Measurements from ENCODE around the gene ZIC1. TPM values are rescaled to one million over a fixed set of nuclear protein-coding genes. Genes with fewer than 3 reads are reported as not detected.

Gene ZIC1
- total and polyA plus RNA-seq, 4 experiments from 2014 or later, result not detected

- Histone ChIP-seq H3K4me3 (ENCODE audit: low read length in 2 of 2) (no peak overlapping the region), H3K27me3 (ENCODE audit: insufficient read depth, low read length) (peaks cover 8% of the 10 kb centered on the region), H3K36me3 (ENCODE audit: insufficient read depth, low read length) (no peaks in the 10 kb centered on the region), H3K27ac (ENCODE audit: low read depth, low read length) (no peak overlapping the region), H3K9me3 (ENCODE audit: control insufficient read depth in 1 of 2, low read length in 2 of 2) (no peaks in the 10 kb centered on the region), H3K4me1 (ENCODE audit: insufficient read depth, low read length) (no peaks in the 10 kb centered on the region)
- Mint-ChIP-seq H3K27ac (no peak overlapping the region), H3K4me1 (peaks cover 0 to 10% (median 2%) of the 10 kb centered on the region in 4 donors), H3K36me3 (peaks cover 0 to 3% of the 10 kb centered on the region in 2 donors), H3K4me3 (no peak overlapping the region), H3K27me3 (peaks cover 45 to 56% of the 10 kb centered on the region in 2 donors), H3K9me3 (peaks cover 0 to 49% (median 35%) of the 10 kb centered on the region in 8 donors)
- ChIA-PET CTCF (ENCODE audit: partially characterized antibody) (no interaction called here), POLR2A (ENCODE audit: partially characterized antibody) (no interaction called here)
- no peak for DNase-seq
- intact Hi-C loops (cut with micrococcal nuclease), result no loop called here
These were observed 10.2 kb upstream of the ZIC1 start for GRCh38 chr3:147398813-147399534.

GRCh38 chr3:147400111-147400510, 9.1 kb upstream of the ZIC1 start:
- CTCF ChIA-PET (ENCODE audit: partially characterized antibody), result no interaction called here
- Mint-ChIP-seq H3K4me1 (peaks cover 0 to 10% (median under 1%) of the 10 kb centered on the region in 4 donors), H3K36me3 (peaks cover 0 to 3% of the 10 kb centered on the region in 2 donors), H3K27ac (no peak overlapping the region), H3K27me3 (peaks cover 40 to 52% of the 10 kb centered on the region in 2 donors), H3K9me3 (peaks cover 0 to 48% (median 31%) of the 10 kb centered on the region in 8 donors), H3K4me3 (no peak overlapping the region)
- H3K4me3 ChIP-seq (ENCODE audit: low read length in 2 of 2), result no peak overlapping the region
- no peak overlapping the region for H3K27ac ChIP-seq (ENCODE audit: low read depth, low read length)
- no peaks in the 10 kb centered on the region for H3K4me1 ChIP-seq (ENCODE audit: insufficient read depth, low read length)
- no peak for DNase-seq
- POLR2A ChIA-PET (ENCODE audit: partially characterized antibody), result no interaction called here
- H3K36me3 ChIP-seq (ENCODE audit: insufficient read depth, low read length), result no peaks in the 10 kb centered on the region
- H3K27me3 ChIP-seq (ENCODE audit: insufficient read depth, low read length), result peaks cover 9% of the 10 kb centered on the region
- no peaks in the 10 kb centered on the region for H3K9me3 ChIP-seq (ENCODE audit: control insufficient read depth in 1 of 2, low read length in 2 of 2)
- intact Hi-C loops (cut with micrococcal nuclease), result no loop called here

- H3K4me1 ChIP-seq (ENCODE audit: insufficient read depth, low read length), result no peaks in the 10 kb centered on the region
- H3K36me3 Mint-ChIP-seq, result peaks cover 0 to 3% of the 10 kb centered on the region in 2 donors
- H3K4me3 Mint-ChIP-seq, result no peak overlapping the region
- H3K27me3 ChIP-seq (ENCODE audit: insufficient read depth, low read length), result peaks cover 15% of the 10 kb centered on the region
- ChIA-PET CTCF (ENCODE audit: partially characterized antibody) (no interaction called here), POLR2A (ENCODE audit: partially characterized antibody) (no interaction called here)
- H3K4me3 ChIP-seq (ENCODE audit: low read length in 2 of 2), result no peak overlapping the region
- peaks cover 0 to 10% (median under 1%) of the 10 kb centered on the region in 4 donors for H3K4me1 Mint-ChIP-seq
- H3K27me3 Mint-ChIP-seq, result peaks cover 41 to 47% of the 10 kb centered on the region in 2 donors
- DNase-seq, result no peak
- no peaks in the 10 kb centered on the region for H3K36me3 ChIP-seq (ENCODE audit: insufficient read depth, low read length)
- intact Hi-C loops (cut with micrococcal nuclease), result no loop called here
- H3K9me3 Mint-ChIP-seq, result peaks cover 0 to 42% (median 27%) of the 10 kb centered on the region in 8 donors
- H3K27ac ChIP-seq (ENCODE audit: low read depth, low read length), result no peak overlapping the region
- H3K27ac Mint-ChIP-seq, result no peak overlapping the region
- H3K9me3 ChIP-seq (ENCODE audit: control insufficient read depth in 1 of 2, low read length in 2 of 2), result no peaks in the 10 kb centered on the region
These were observed 8.2 kb upstream of the ZIC1 start for GRCh38 chr3:147400999-147401398.

- Mint-ChIP-seq H3K4me3 (no peak overlapping the region), H3K4me1 (peaks cover 0 to 10% (median under 1%) of the 10 kb centered on the region in 4 donors), H3K9me3 (peaks cover 0 to 42% (median 28%) of the 10 kb centered on the region in 8 donors), H3K36me3 (peaks cover 0 to 3% of the 10 kb centered on the region in 2 donors), H3K27me3 (peaks cover 44 to 47% of the 10 kb centered on the region in 2 donors), H3K27ac (no peak overlapping the region)
- Histone ChIP-seq H3K36me3 (ENCODE audit: insufficient read depth, low read length) (no peaks in the 10 kb centered on the region), H3K27ac (ENCODE audit: low read depth, low read length) (no peak overlapping the region), H3K4me1 (ENCODE audit: insufficient read depth, low read length) (no peaks in the 10 kb centered on the region), H3K9me3 (ENCODE audit: control insufficient read depth in 1 of 2, low read length in 2 of 2) (no peaks in the 10 kb centered on the region), H3K27me3 (ENCODE audit: insufficient read depth, low read length) (peaks cover 15% of the 10 kb centered on the region), H3K4me3 (ENCODE audit: low read length in 2 of 2) (no peak overlapping the region)
- CTCF ChIA-PET (ENCODE audit: partially characterized antibody), result no interaction called here
- intact Hi-C loops (cut with micrococcal nuclease), result no loop called here
- no peak for DNase-seq
- POLR2A ChIA-PET (ENCODE audit: partially characterized antibody), result no interaction called here
These were observed 7.7 kb upstream of the ZIC1 start for GRCh38 chr3:147401421-147401820.

- Mint-ChIP-seq H3K9me3 (peaks cover 0 to 43% (median 31%) of the 10 kb centered on the region in 8 donors), H3K4me1 (peaks cover 0 to 8% (median under 1%) of the 10 kb centered on the region in 4 donors), H3K27ac (no peak overlapping the region), H3K27me3 (peaks cover 49% of the 10 kb centered on the region in 2 donors), H3K36me3 (peaks cover 0 to 3% of the 10 kb centered on the region in 2 donors), H3K4me3 (no peak overlapping the region)
- Histone ChIP-seq H3K27ac (ENCODE audit: low read depth, low read length) (no peak overlapping the region), H3K9me3 (ENCODE audit: control insufficient read depth in 1 of 2, low read length in 2 of 2) (no peaks in the 10 kb centered on the region), H3K36me3 (ENCODE audit: insufficient read depth, low read length) (no peaks in the 10 kb centered on the region), H3K4me3 (ENCODE audit: low read length in 2 of 2) (no peak overlapping the region), H3K4me1 (ENCODE audit: insufficient read depth, low read length) (no peaks in the 10 kb centered on the region), H3K27me3 (ENCODE audit: insufficient read depth, low read length) (peaks cover 20% of the 10 kb centered on the region)
- DNase-seq, result no peak
- ChIA-PET POLR2A (ENCODE audit: partially characterized antibody) (no interaction called here), CTCF (ENCODE audit: partially characterized antibody) (no interaction called here)
- intact Hi-C loops (cut with micrococcal nuclease), result no loop called here
These were observed 7.0 kb upstream of the ZIC1 start for GRCh38 chr3:147402159-147402558.

DNA sequence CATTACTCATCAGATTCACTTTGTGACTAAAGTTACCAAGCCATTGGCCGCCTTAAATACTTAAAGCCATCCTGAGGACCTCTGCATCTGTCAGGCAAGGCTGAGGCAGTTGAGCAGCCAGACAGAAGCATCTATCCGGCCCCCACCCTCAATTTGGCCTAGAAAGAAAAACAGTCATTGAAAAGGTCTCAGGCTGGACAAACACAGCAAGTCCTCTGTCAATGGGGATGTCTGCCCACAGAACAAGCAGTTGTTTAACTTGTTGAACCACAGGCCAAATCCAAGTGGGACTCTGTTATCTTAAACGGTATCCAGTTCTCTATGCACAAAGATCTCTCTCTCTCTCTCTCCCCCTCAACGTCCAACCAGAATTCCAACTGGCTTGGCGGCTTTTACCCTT, 5.7 kb upstream of the ZIC1 start:
- H3K36me3 Mint-ChIP-seq, result peaks cover 0 to 12% of the 10 kb centered on the region in 2 donors
- H3K27me3 Mint-ChIP-seq, result peaks cover 54 to 55% of the 10 kb centered on the region in 2 donors
- H3K9me3 ChIP-seq (ENCODE audit: control insufficient read depth in 1 of 2, low read length in 2 of 2), result no peaks in the 10 kb centered on the region
- H3K4me1 ChIP-seq (ENCODE audit: insufficient read depth, low read length), result no peaks in the 10 kb centered on the region
- peaks cover 30% of the 10 kb centered on the region for H3K27me3 ChIP-seq (ENCODE audit: insufficient read depth, low read length)
- H3K27ac ChIP-seq (ENCODE audit: low read depth, low read length), result no peak overlapping the region
- H3K4me3 ChIP-seq (ENCODE audit: low read length in 2 of 2), result no peak overlapping the region
- ChIA-PET POLR2A (ENCODE audit: partially characterized antibody) (no interaction called here), CTCF (ENCODE audit: partially characterized antibody) (no interaction called here)
- DNase-seq, result no peak
- intact Hi-C loops (cut with micrococcal nuclease), result no loop called here
- no peak overlapping the region for H3K27ac Mint-ChIP-seq
- H3K4me3 Mint-ChIP-seq, result no peak overlapping the region
- H3K4me1 Mint-ChIP-seq, result peaks cover 0 to 2% (median under 1%) of the 10 kb centered on the region in 4 donors
- H3K36me3 ChIP-seq (ENCODE audit: insufficient read depth, low read length), result no peaks in the 10 kb centered on the region
- H3K9me3 Mint-ChIP-seq, result peaks cover 0 to 49% (median 36%) of the 10 kb centered on the region in 8 donors

- Mint-ChIP-seq H3K27ac (no peak overlapping the region), H3K36me3 (peaks cover 0 to 12% of the 10 kb centered on the region in 2 donors), H3K9me3 (peaks cover 0 to 52% (median 37%) of the 10 kb centered on the region in 8 donors), H3K4me3 (no peak overlapping the region), H3K27me3 (peaks cover 53 to 56% of the 10 kb centered on the region in 2 donors), H3K4me1 (peaks cover 0 to 4% (median 0%) of the 10 kb centered on the region in 4 donors)
- POLR2A ChIA-PET (ENCODE audit: partially characterized antibody), result no interaction called here
- H3K4me1 ChIP-seq (ENCODE audit: insufficient read depth, low read length), result no peaks in the 10 kb centered on the region
- CTCF ChIA-PET (ENCODE audit: partially characterized antibody), result no interaction called here
- no peak overlapping the region for H3K4me3 ChIP-seq (ENCODE audit: low read length in 2 of 2)
- H3K9me3 ChIP-seq (ENCODE audit: control insufficient read depth in 1 of 2, low read length in 2 of 2), result no peaks in the 10 kb centered on the region
- H3K27ac ChIP-seq (ENCODE audit: low read depth, low read length), result no peak overlapping the region
- intact Hi-C loops (cut with micrococcal nuclease), result no loop called here
- no peaks in the 10 kb centered on the region for H3K36me3 ChIP-seq (ENCODE audit: insufficient read depth, low read length)
- H3K27me3 ChIP-seq (ENCODE audit: insufficient read depth, low read length), result peaks cover 32% of the 10 kb centered on the region
- no peak for DNase-seq
These were observed 5.0 kb upstream of the ZIC1 start for GRCh38 chr3:147404000-147404799.

Measured in CD4-positive, alpha-beta memory T cell (primary cell).